ENCODE results near the gene PRODH2. TPM values are rescaled to one million over a fixed set of nuclear protein-coding genes. Genes with fewer than 3 reads are reported as not detected.
A peak's percentile ranks its signal among the peaks of the same experiment; 100 is the strongest.

Gene PRODH2
- total and polyA plus RNA-seq, 2 of the 13 experiments (the other 11 are each of a cell fraction or from before 2014, with no cell fraction given), result 86.7 to 118 TPM

DNA sequence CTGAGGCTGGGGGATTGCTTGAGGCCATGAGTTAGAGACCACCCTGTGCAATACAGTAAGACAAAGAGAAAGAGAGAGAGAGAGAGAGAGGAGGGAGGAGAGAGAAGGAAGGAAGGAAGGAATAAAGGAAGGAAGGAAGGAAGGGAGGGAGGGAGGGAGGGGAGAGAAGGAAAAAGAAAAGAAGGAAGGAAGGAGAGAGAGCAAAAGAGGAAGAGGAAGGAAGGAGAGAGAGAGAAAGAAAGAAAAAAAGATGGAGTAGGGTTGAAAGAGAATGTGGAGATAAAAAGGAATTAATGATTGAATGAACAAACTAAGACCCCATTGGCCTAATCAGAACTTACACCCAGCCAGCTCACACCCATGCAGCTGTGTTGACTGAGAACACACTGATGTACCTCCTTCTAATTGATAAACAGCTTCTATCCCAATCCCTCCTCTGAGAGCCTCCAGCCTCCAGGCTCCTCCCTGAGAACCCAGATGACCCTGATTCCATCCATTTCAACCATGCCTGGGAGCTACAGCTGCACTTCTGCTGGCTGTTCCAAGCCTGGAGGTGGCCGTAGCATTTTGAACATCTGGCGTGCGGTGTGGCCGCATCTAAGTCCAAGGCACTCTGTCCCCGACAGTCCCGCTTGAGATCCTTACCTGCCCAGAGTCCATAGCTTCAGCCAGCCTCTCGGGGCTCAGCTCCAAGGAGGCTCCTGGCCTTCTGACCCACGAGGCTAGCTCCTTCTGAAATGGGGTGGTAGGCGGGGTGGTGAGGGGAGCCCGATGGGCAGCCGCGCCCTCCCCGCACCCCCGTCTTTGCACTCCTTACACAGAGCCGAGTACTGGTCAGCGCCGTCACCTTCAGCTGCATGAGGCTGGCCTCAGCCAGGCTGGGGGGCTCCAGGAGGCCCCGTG is 1.1 kb downstream of the PRODH2 start (continued):
- no peak for TF ChIP-seq ZNF770 (CRISPR knock-in tag; IDR thresholded peaks at IDR 0.05)
- peak; percentile 48; the same call in 1 of the 2 replicates for TF ChIP-seq ZNF512 (CRISPR knock-in tag; IDR thresholded peaks at IDR 0.05)
- no peak for TF ChIP-seq ZFP82 (CRISPR knock-in tag; IDR thresholded peaks at IDR 0.05; ENCODE audit: borderline replicate concordance)
- no peak for TF ChIP-seq SALL1 (CRISPR knock-in tag; IDR thresholded peaks at IDR 0.05)
- TF ChIP-seq, protein P1, sequence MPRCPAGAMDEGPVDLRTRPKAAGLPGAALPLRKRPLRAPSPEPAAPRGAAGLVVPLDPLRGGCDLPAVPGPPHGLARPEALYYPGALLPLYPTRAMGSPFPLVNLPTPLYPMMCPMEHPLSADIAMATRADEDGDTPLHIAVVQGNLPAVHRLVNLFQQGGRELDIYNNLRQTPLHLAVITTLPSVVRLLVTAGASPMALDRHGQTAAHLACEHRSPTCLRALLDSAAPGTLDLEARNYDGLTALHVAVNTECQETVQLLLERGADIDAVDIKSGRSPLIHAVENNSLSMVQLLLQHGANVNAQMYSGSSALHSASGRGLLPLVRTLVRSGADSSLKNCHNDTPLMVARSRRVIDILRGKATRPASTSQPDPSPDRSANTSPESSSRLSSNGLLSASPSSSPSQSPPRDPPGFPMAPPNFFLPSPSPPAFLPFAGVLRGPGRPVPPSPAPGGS (CRISPR knock-in tag; IDR thresholded peaks at IDR 0.05), result peak; percentile 6; the same call in 1 of the 2 replicates
- TF ChIP-seq ZNF274 (CRISPR knock-in tag; IDR thresholded peaks at IDR 0.05), result peak; percentile 24; the same call in 1 of the 2 replicates
- TF ChIP-seq DMAP1 (CRISPR knock-in tag; IDR thresholded peaks at IDR 0.05), result 0 out of 2 replicates have a peak, but pooled peaks have one; percentile 7
- no peak for TF ChIP-seq JUNB (CRISPR knock-in tag; IDR thresholded peaks at IDR 0.05; ENCODE audit: borderline replicate concordance)
- no peak for TF ChIP-seq MEIS2 (CRISPR knock-in tag; IDR thresholded peaks at IDR 0.05)
- TF ChIP-seq ARNT (IDR thresholded peaks at IDR 0.05), result no peak
- TF ChIP-seq KLF12 (CRISPR knock-in tag; IDR thresholded peaks at IDR 0.05; ENCODE audit: borderline replicate concordance), result 0 out of 2 replicates have a peak, but pooled peaks have one; percentile 35
- peak; percentile 20 for TF ChIP-seq TAF15 (IDR thresholded peaks at IDR 0.05; ENCODE audit: low read depth, low read length, poor library complexity, severe bottlenecking)
- TF ChIP-seq ZNF121 (CRISPR knock-in tag; IDR thresholded peaks at IDR 0.05), result no peak
- TF ChIP-seq ZNF660 (CRISPR knock-in tag; IDR thresholded peaks at IDR 0.05; ENCODE audit: borderline replicate concordance, low read depth), result no peak
- no peak for TF ChIP-seq ZNF12 (CRISPR knock-in tag; IDR thresholded peaks at IDR 0.05)
- TF ChIP-seq ETV5 (CRISPR knock-in tag; IDR thresholded peaks at IDR 0.05; ENCODE audit: borderline replicate concordance), result no peak
- TF ChIP-seq SOX13 (IDR thresholded peaks at IDR 0.05), result no peak
- 0 out of 4 replicates have a peak, but pooled peaks of 1 of the 2 experiments have one; percentile 3 for TF ChIP-seq SOX13 (CRISPR knock-in tag; conservative IDR thresholded peaks at IDR 0.05 in 1 of 2, IDR thresholded peaks at IDR 0.05 in 1 of 2)
- TF ChIP-seq NCOA1 (CRISPR knock-in tag; IDR thresholded peaks at IDR 0.05), result no peak
- 0 out of 2 replicates have a peak, but pooled peaks have one; percentile 4 for TF ChIP-seq ZNF235 (CRISPR knock-in tag; IDR thresholded peaks at IDR 0.05; ENCODE audit: borderline replicate concordance)
- no peak for TF ChIP-seq MXD1 (CRISPR knock-in tag; IDR thresholded peaks at IDR 0.05)
- no peak for TF ChIP-seq EZH2 (conservative IDR thresholded peaks at IDR 0.05; ENCODE audit: low read depth, low read length)
- TF ChIP-seq ZNF354B (CRISPR knock-in tag; IDR thresholded peaks at IDR 0.05), result no peak
- 0 out of 2 replicates have a peak, but pooled peaks have one; percentile 11 for TF ChIP-seq ELF1 (CRISPR knock-in tag; IDR thresholded peaks at IDR 0.05)
- TF ChIP-seq NR2C2 (CRISPR knock-in tag; IDR thresholded peaks at IDR 0.05; ENCODE audit: borderline replicate concordance), result no peak
